ENCODE measurements around the gene FOXP3. TPM values are rescaled to one million over a fixed set of nuclear protein-coding genes. Genes with fewer than 3 reads are reported as not detected.
A peak's percentile ranks its signal among the peaks of the same experiment; 100 is the strongest.

The FOXP3 gene
- total RNA-seq, 1 experiment from 2014 or later, result 0.26 TPM

DNA sequence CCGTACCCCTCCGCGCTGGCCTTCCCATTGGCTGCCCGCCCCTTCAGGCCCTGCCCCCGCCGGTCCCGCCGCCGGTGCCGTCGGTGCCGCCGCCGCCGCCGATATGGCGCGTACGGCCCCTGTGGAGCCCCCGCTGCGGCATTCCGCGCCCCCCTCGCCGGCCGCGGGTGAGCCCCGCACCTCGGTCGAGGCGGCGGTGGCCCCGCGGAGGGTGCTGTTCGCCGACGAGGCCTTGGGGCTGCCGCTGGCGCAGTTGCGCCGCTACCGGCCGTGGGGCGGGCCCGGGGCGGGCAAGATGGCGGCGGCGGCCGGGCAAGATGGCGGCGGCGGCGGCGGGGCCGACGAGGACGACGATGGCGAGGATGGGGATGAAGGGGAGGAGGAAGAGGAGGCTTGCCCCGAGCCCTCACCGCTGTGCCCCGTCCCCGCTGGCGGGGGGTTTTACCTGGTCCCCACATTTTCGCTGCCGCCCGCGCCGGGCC is 5.3 kb upstream of the FOXP3 start, which contains the start of gene PPP1R3F:
PPP1R3F (plus strand) TSS at position 27 of the 482 bp plus-strand sequence; CDS start at position 104, 77 bp downstream.
- CTCF ChIA-PET, result no interaction called here
- TF ChIP-seq, protein P1, sequence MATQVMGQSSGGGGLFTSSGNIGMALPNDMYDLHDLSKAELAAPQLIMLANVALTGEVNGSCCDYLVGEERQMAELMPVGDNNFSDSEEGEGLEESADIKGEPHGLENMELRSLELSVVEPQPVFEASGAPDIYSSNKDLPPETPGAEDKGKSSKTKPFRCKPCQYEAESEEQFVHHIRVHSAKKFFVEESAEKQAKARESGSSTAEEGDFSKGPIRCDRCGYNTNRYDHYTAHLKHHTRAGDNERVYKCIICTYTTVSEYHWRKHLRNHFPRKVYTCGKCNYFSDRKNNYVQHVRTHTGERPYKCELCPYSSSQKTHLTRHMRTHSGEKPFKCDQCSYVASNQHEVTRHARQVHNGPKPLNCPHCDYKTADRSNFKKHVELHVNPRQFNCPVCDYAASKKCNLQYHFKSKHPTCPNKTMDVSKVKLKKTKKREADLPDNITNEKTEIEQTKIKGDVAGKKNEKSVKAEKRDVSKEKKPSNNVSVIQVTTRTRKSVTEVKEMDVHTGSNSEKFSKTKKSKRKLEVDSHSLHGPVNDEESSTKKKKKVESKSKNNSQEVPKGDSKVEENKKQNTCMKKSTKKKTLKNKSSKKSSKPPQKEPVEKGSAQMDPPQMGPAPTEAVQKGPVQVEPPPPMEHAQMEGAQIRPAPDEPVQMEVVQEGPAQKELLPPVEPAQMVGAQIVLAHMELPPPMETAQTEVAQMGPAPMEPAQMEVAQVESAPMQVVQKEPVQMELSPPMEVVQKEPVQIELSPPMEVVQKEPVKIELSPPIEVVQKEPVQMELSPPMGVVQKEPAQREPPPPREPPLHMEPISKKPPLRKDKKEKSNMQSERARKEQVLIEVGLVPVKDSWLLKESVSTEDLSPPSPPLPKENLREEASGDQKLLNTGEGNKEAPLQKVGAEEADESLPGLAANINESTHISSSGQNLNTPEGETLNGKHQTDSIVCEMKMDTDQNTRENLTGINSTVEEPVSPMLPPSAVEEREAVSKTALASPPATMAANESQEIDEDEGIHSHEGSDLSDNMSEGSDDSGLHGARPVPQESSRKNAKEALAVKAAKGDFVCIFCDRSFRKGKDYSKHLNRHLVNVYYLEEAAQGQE (IDR thresholded peaks at IDR 0.05; ENCODE audit: insufficient read depth in 1 of 2, low read depth in 2 of 2, low read length in 1 of 2), result no peak
- TF ChIP-seq TCF7L2 (IDR thresholded peaks at IDR 0.05; ENCODE audit: low read depth, low read length), result no peak
- no peak for TF ChIP-seq POLR2AphosphoS5 (IDR thresholded peaks at IDR 0.05; ENCODE audit: low read depth, low read length)
- TF ChIP-seq SIN3A (IDR thresholded peaks at IDR 0.05; ENCODE audit: borderline replicate concordance, insufficient read depth, low read depth, low read length), result no peak
- TF ChIP-seq, protein P2, sequence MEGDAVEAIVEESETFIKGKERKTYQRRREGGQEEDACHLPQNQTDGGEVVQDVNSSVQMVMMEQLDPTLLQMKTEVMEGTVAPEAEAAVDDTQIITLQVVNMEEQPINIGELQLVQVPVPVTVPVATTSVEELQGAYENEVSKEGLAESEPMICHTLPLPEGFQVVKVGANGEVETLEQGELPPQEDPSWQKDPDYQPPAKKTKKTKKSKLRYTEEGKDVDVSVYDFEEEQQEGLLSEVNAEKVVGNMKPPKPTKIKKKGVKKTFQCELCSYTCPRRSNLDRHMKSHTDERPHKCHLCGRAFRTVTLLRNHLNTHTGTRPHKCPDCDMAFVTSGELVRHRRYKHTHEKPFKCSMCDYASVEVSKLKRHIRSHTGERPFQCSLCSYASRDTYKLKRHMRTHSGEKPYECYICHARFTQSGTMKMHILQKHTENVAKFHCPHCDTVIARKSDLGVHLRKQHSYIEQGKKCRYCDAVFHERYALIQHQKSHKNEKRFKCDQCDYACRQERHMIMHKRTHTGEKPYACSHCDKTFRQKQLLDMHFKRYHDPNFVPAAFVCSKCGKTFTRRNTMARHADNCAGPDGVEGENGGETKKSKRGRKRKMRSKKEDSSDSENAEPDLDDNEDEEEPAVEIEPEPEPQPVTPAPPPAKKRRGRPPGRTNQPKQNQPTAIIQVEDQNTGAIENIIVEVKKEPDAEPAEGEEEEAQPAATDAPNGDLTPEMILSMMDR (IDR thresholded peaks at IDR 0.05), result no peak
- Histone ChIP-seq H3K4me3 (ENCODE audit: low read depth in 2 of 2, low read length in 2 of 2) (peak within 1 kb of the TSS; percentile 58 to 78), H3K4me1 (ENCODE audit: control insufficient read depth, insufficient read depth, low read length) (peaks cover 20% of the 10 kb centered on the region), H3K27ac (ENCODE audit: low read length) (peak within 1 kb of the TSS; percentile 94), H3K27me3 (ENCODE audit: control insufficient read depth, insufficient read depth, low read length) (no peaks in the 10 kb centered on the region), H3K9me3 (ENCODE audit: control insufficient read depth, insufficient read depth, low read depth, low read length) (no peaks in the 10 kb centered on the region), H3K36me3 (ENCODE audit: control insufficient read depth, insufficient read depth, low read length) (no peaks in the 10 kb centered on the region)
- no TSS peak for BruUV-seq (replicated peaks)
- POLR2A ChIA-PET, result interaction anchor here (0.9 kb wide), 1 partner anchor 79 kb away, joined by 3 read pairs; no protein-coding TSS in a partner anchor
- DNase-seq (ENCODE audit: low read depth, low spot score) (no peak), ATAC-seq (peak; percentile 23)
- intact Hi-C loops (cut with micrococcal nuclease; ENCODE audit: unreplicated experiment), result no loop called here
- in situ Hi-C loops (cut with HindIII; ENCODE audit: low pct_unique_long_range_greater_than_20kb, low sequenced_read_pairs), result no loop called here

DNA sequence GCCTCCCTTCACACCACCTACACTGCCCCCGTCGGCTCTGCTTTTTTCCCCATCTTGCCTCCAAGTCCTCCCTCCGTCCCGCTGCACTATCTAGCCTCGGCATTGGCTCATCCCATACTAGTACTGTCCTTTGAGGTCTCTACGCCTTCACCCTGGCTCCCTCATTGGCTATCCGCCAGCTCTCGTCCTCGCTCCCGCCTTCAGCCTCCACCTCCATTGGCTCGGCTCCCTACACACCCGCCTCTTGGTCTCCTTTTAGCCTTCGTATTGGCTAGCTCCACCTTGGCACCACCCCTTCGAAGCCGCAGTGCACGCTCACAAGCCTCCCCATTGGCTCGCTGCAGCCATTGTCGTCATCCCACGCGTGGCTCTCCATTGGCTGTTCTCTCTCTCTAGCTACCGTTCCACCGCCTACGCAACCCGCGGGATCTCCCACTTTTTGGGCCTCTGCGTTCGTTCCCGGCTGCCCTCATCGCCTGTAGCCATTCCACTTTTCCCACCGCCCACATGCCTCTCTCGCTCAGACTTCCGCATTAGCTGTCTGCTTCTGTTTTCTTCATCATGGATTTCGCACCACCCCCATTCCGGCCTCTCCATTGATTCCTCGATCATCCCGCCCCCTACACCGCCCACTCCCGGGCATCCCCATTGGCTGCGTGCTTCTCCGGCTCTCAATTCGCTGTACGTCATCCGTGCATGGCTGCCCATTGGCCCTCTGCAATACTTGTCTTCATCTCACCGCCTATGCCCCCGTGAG is 4.7 kb upstream of the FOXP3 start:
- Histone ChIP-seq H3K4me1 (ENCODE audit: control insufficient read depth, insufficient read depth, low read length) (peaks cover 20% of the 10 kb centered on the region), H3K4me3 (ENCODE audit: low read depth in 2 of 2, low read length in 2 of 2) (peak overlapping the region; percentile 58 to 78), H3K36me3 (ENCODE audit: control insufficient read depth, insufficient read depth, low read length) (no peaks in the 10 kb centered on the region), H3K27ac (ENCODE audit: low read length) (peak overlapping the region; percentile 94), H3K27me3 (ENCODE audit: control insufficient read depth, insufficient read depth, low read length) (no peaks in the 10 kb centered on the region), H3K9me3 (ENCODE audit: control insufficient read depth, insufficient read depth, low read depth, low read length) (no peaks in the 10 kb centered on the region)
- ChIA-PET CTCF (interaction anchor here (0.9 kb wide), 1 partner anchor 23 kb away, joined by 3 read pairs; no protein-coding TSS in a partner anchor), POLR2A (interaction anchor here (0.7 to 0.9 kb wide), 2 partner anchors 34 to 78 kb away, joined by 3 read pairs; partner anchors contain the start of gene CCDC22)
- intact Hi-C loops (cut with micrococcal nuclease; ENCODE audit: unreplicated experiment) (no loop called here), in situ Hi-C loops (cut with HindIII; ENCODE audit: low pct_unique_long_range_greater_than_20kb, low sequenced_read_pairs) (no loop called here)
- no TSS peak for BruUV-seq (replicated peaks)
- DNase-seq (ENCODE audit: low read depth, low spot score) (peak; percentile 88), ATAC-seq (peak; percentile 96)
- no peak for TF ChIP-seq SIN3A (IDR thresholded peaks at IDR 0.05; ENCODE audit: borderline replicate concordance, insufficient read depth, low read depth, low read length)
- TF ChIP-seq, protein P2 (IDR thresholded peaks at IDR 0.05), result no peak
- peak; percentile 72 for TF ChIP-seq POLR2AphosphoS5 (IDR thresholded peaks at IDR 0.05; ENCODE audit: low read depth, low read length)
- TF ChIP-seq, protein P1 (IDR thresholded peaks at IDR 0.05; ENCODE audit: insufficient read depth in 1 of 2, low read depth in 2 of 2, low read length in 1 of 2), result no peak
- peak; percentile 66 for TF ChIP-seq TCF7L2 (IDR thresholded peaks at IDR 0.05; ENCODE audit: low read depth, low read length)
